HFFc6 (cell line): ENCODE results near the gene SLC25A52. TPM values are rescaled to one million over a fixed set of nuclear protein-coding genes. Genes with fewer than 3 reads are reported as not detected.
A peak's percentile ranks its signal among the peaks of the same experiment; 100 is the strongest.

ENCODE experiments used
- DNase-seq: peaks from one replicate; pipeline ENCODE4 v3.0.0-alpha.2; 2018
- H3K27ac Mint-ChIP-seq: 2 replicates; pipeline ENCODE4 v1.8.0; 2020; ENCODE audit warnings: mild to moderate bottlenecking, mixed read lengths
- H3K27me3 Mint-ChIP-seq: 2 replicates; pipeline ENCODE4 v1.8.0; 2021; ENCODE audit warnings: mild to moderate bottlenecking, moderate library complexity, mixed read lengths; ENCODE audit not compliant: insufficient read depth
- H3K36me3 Mint-ChIP-seq: 2 replicates; pipeline ENCODE4 v1.8.0; 2021; ENCODE audit warnings: low read depth, mixed read lengths
- H3K4me1 Mint-ChIP-seq: 2 replicates; pipeline ENCODE4 v1.8.0; 2020; ENCODE audit warnings: low read depth, mixed read lengths
- H3K4me3 Mint-ChIP-seq: 2 replicates; pipeline ENCODE4 v1.8.0; 2020; ENCODE audit warnings: mild to moderate bottlenecking, moderate library complexity, mixed read lengths
- H3K9me3 Mint-ChIP-seq: 2 replicates; pipeline ENCODE4 v1.8.0; 2020; ENCODE audit warnings: mild to moderate bottlenecking, mixed read lengths
- total RNA-seq, 6 experiments: library from RNA; stranded (reverse); fragmentation: NEBNext Ultra II Directional; extraction: Animal tissue kit (Norgen Biotek cat#: 25700); gene quantifications; 2 replicates in 1 of 6; 3 replicates in 5 of 6; pipeline ENCODE4 v1.2.3, GENCODE V29; 2021
- TF ChIP-seq, protein P1 (sequence below): fragments of 200-600 bp; sonication (generic); IDR thresholded peaks from 2 replicates; pipeline ENCODE4 v1.5.0; 2021; ENCODE audit warnings: antibody characterized with exemption, mild to moderate bottlenecking

SLC25A52 gene
- total RNA-seq, 6 experiments from 2014 or later: not detected

DNA sequence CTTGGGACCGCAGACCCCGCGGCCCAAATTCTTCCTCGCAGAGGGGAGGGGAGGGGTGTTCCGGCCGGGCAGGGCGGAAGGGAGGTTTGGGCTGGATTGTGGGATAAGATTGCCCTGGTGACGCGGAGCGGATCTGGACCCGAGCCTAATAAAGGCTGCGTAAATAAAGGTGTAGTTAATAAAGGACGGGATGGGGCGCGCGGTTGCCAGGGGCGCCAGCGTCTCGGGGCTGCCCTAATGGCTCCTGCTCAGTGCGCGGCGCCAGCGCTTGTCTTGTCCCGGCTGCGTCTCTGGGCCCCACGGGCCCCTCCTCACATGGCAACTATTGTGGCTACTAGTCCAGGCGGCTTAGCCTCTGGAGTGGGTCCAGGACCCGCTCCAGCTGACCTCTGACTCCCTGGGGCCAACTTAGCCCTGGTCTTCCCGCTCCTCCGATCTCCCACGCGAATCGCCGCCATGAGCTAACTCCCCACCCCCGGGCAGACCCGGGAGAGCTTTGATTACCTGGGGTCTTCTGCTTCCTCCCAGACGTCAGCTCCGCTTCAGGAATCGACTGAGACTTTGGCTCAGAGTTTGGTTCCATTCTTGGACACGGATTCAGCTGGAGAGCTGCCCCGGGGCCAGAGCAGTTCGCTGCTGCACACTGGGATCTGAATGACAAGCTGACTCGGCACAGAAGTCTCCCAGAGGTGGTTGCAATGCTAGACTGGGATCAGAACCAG lies 36.5 kb downstream of the SLC25A52 start:
- Mint-ChIP-seq H3K36me3 (no peaks in the 10 kb centered on the region), H3K9me3 (peaks cover 5% of the 10 kb centered on the region; the same call in 1 of the 2 replicates), H3K4me3 (peak overlapping the region; percentile 68), H3K27me3 (peaks cover 12% of the 10 kb centered on the region), H3K27ac (no peak overlapping the region), H3K4me1 (no peaks in the 10 kb centered on the region)
- no peak for DNase-seq
- TF ChIP-seq, protein P1, sequence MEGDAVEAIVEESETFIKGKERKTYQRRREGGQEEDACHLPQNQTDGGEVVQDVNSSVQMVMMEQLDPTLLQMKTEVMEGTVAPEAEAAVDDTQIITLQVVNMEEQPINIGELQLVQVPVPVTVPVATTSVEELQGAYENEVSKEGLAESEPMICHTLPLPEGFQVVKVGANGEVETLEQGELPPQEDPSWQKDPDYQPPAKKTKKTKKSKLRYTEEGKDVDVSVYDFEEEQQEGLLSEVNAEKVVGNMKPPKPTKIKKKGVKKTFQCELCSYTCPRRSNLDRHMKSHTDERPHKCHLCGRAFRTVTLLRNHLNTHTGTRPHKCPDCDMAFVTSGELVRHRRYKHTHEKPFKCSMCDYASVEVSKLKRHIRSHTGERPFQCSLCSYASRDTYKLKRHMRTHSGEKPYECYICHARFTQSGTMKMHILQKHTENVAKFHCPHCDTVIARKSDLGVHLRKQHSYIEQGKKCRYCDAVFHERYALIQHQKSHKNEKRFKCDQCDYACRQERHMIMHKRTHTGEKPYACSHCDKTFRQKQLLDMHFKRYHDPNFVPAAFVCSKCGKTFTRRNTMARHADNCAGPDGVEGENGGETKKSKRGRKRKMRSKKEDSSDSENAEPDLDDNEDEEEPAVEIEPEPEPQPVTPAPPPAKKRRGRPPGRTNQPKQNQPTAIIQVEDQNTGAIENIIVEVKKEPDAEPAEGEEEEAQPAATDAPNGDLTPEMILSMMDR: no peak

DNA sequence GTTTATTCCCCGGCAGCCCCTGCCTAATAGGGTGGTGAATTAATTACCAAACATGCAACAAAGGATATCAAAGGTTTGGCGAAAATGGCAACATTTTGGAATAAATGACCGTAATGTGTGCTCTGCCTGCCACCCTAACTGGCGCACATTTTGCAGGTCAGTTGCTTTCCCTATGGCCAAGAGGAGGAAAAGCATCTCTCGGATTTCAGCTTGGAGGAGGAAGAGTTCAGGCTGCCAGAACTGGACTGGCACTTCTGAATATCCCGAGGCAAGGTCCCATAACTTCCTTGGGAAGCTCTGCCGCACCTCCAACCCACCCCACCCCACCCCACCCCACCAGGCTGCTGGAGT lies 37.1 kb downstream of the SLC25A52 start:
- TF ChIP-seq, protein P1: no peak
- DNase-seq: no peak
- H3K4me1 Mint-ChIP-seq: no peaks in the 10 kb centered on the region
- H3K36me3 Mint-ChIP-seq: no peaks in the 10 kb centered on the region
- H3K27me3 Mint-ChIP-seq: peaks cover 12% of the 10 kb centered on the region
- H3K27ac Mint-ChIP-seq: no peak overlapping the region
- H3K9me3 Mint-ChIP-seq: peaks cover 8% of the 10 kb centered on the region; the same call in 1 of the 2 replicates
- H3K4me3 Mint-ChIP-seq: no peak overlapping the region

DNA sequence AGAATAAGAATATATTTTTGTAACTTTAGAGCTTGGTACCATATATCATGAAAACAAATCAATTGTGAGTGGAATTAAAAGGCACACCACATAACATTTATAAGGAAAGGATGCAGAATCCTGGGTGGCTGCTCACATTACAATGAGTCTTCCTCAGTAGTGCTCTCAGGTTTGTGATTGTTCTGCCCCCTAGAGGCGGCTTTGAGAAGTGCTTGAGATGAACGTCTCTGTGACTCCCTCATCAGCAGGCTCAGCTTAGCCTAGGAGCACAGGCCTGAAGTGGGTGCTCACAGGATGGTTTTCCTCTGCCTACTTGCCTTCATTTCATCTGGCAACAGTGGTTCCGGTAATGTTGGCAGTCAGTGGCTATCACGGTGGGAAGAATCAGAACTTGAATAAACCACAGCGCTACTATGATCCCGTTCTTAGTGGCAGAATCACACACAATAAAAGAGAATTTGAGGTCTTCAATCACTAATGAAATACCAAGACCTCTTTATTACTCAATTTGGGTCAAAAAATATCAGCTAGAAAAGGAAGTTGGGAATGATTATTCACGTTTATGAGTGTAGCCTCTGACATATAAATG lies 38.2 kb downstream of the SLC25A52 start:
- TF ChIP-seq, protein P1: peak; percentile 87
- Mint-ChIP-seq H3K36me3 (no peaks in the 10 kb centered on the region), H3K27ac (no peak overlapping the region), H3K9me3 (peaks cover 8% of the 10 kb centered on the region; the same call in 1 of the 2 replicates), H3K27me3 (peaks cover 10% of the 10 kb centered on the region), H3K4me1 (no peaks in the 10 kb centered on the region), H3K4me3 (no peak overlapping the region)
- DNase-seq: peak; percentile 47

DNA sequence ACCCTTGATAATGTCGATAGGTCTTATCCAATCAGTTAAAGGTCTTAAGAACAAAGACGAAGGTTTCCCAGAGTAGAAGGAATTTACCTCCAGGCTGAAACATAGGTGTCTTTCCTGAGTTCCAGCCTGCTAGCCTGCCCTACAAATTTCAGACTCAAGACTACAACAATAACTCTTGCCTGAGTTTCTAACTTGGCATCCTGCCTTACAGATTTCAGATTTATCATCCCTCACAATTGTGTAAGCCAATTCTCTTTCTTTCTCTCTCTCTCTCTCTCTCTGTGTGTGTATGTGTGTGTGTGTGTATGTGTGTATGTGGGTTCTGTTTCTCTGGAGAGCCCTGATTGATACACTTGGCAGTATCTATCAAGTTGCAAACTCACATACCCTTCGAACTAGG lies 39.1 kb downstream of the SLC25A52 start:
- H3K36me3 Mint-ChIP-seq: no peaks in the 10 kb centered on the region
- H3K27ac Mint-ChIP-seq: no peak overlapping the region
- H3K9me3 Mint-ChIP-seq: peaks cover 12% of the 10 kb centered on the region; the same call in 1 of the 2 replicates
- peaks cover 9% of the 10 kb centered on the region for H3K27me3 Mint-ChIP-seq
- no peak overlapping the region for H3K4me3 Mint-ChIP-seq
- no peak for DNase-seq
- TF ChIP-seq, protein P1: no peak
- H3K4me1 Mint-ChIP-seq: no peaks in the 10 kb centered on the region

DNA sequence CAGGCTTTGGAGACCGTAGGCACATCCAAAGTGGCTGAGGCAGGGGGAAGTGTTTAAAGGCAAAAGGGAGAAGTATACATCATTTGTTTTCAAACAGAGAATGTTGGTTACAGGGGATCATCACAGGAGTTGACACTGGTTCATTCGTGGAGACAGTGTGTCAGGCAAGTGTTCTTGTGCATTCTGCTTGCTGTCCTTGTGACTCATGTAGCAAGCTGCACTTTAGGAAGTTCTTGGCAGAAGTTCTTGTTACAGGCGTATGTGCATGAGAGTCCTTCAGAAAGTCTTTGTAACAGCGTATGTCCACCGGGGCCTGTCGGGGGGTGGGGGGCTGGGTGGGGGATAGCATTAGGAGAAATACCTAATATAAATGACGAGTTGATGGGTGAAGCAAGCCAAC lies 39.8 kb downstream of the SLC25A52 start:
- H3K27me3 Mint-ChIP-seq: peaks cover 8% of the 10 kb centered on the region

More for the DNA sequence above, 39.8 kb downstream of the SLC25A52 start:
- Mint-ChIP-seq H3K27ac (no peak overlapping the region), H3K4me1 (no peaks in the 10 kb centered on the region), H3K9me3 (peaks cover 15% of the 10 kb centered on the region; the same call in 1 of the 2 replicates), H3K36me3 (no peaks in the 10 kb centered on the region), H3K4me3 (no peak overlapping the region)
- TF ChIP-seq, protein P1: no peak
- no peak for DNase-seq
